Hepatocyte (in vitro differentiated cells): ENCODE results near the gene CISD3.

ENCODE experiments used
- EZH2 ChIP-seq: fragments of 200-600 bp; sonication (generic); IDR thresholded peaks from 2 replicates; pipeline ENCODE4 v1.6.1; 2016; ENCODE audit warnings: antibody characterized with exemption, mild to moderate bottlenecking, borderline replicate concordance
- TF ChIP-seq, protein P1 (sequence below): fragments of 200-600 bp; sonication (generic); IDR thresholded peaks from 2 replicates; pipeline ENCODE4 v1.5.1; 2016; ENCODE audit warnings: antibody characterized with exemption, mild to moderate bottlenecking; ENCODE audit not compliant: poor library complexity

DNA sequence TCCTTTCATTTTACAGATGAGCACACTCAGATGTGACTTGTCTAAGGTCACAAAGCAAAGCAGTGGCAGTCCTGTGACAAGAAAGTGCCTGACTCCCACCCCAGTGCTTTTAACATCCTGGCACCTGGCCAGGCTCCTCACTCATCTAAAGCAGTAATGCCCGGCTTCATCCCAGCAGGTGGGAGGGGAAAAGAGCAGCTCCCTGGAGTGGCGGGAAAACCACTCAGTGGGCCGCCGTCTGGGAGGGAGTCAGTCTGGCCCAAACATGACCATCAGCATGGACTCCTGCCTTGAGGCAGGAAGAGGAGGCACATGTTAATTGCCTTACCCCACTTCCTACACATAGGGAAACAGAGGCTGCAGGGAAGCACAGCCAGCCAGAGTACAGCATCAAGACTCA lies 15.4 kb downstream of the CISD3 start:
- TF ChIP-seq, protein P1, sequence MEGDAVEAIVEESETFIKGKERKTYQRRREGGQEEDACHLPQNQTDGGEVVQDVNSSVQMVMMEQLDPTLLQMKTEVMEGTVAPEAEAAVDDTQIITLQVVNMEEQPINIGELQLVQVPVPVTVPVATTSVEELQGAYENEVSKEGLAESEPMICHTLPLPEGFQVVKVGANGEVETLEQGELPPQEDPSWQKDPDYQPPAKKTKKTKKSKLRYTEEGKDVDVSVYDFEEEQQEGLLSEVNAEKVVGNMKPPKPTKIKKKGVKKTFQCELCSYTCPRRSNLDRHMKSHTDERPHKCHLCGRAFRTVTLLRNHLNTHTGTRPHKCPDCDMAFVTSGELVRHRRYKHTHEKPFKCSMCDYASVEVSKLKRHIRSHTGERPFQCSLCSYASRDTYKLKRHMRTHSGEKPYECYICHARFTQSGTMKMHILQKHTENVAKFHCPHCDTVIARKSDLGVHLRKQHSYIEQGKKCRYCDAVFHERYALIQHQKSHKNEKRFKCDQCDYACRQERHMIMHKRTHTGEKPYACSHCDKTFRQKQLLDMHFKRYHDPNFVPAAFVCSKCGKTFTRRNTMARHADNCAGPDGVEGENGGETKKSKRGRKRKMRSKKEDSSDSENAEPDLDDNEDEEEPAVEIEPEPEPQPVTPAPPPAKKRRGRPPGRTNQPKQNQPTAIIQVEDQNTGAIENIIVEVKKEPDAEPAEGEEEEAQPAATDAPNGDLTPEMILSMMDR = no peak
- no peak for TF ChIP-seq EZH2
